Mesothelial cell of epicardium (in vitro differentiated cells): Measurements from ENCODE around the gene RNF149. TPM values are rescaled to one million over a fixed set of nuclear protein-coding genes. Genes with fewer than 3 reads are reported as not detected.
"Not testable (repeated sequence)": the region's sequence is repeated elsewhere in the genome, so short reads cannot be mapped to it uniquely, and the experiment has no call there.

ENCODE experiments used
- DNase-seq, 2 experiments: peaks; one replicate each; pipeline ENCODE4 v3.0.0; 2021; ENCODE audit warnings: low spot score in 2 of 2; ENCODE audit not compliant: unreplicated experiment in 2 of 2
- H3K27ac Mint-ChIP-seq: 2 replicates; pipeline ENCODE4 v1.8.0; 2021; ENCODE audit warnings: mixed read lengths
- H3K27me3 Mint-ChIP-seq: 2 replicates; pipeline ENCODE4 v1.8.0; 2021; ENCODE audit warnings: low read depth, mixed read lengths
- H3K36me3 Mint-ChIP-seq: 2 replicates; pipeline ENCODE4 v1.8.0; 2021; ENCODE audit warnings: mixed read lengths
- H3K4me1 Mint-ChIP-seq: 2 replicates; pipeline ENCODE4 v1.8.0; 2021; ENCODE audit warnings: mixed read lengths
- H3K4me3 Mint-ChIP-seq: 2 replicates; pipeline ENCODE4 v1.8.0; 2021; ENCODE audit warnings: mild to moderate bottlenecking, moderate library complexity, mixed read lengths
- H3K9me3 Mint-ChIP-seq: 2 replicates; pipeline ENCODE4 v1.8.0; 2021; ENCODE audit warnings: mixed read lengths
- CTCF ChIP-seq: fragments of 200-600 bp; sonication (generic); IDR thresholded peaks from one replicate; pipeline ENCODE4 v1.5.0; 2021; ENCODE audit warnings: antibody characterized with exemption; ENCODE audit not compliant: unreplicated experiment
- total RNA-seq: library from RNA; stranded (reverse); gene quantifications from 3 replicates; pipeline ENCODE4 v1.2.1, GENCODE V29; 2021

Gene RNF149
- total RNA-seq, 1 donor from 2014 or later, result 57.6 TPM

GRCh38 chr2:101253013-101253702 is 55.3 kb downstream of the RNF149 start:
- DNase-seq, result peak in 1 of 2 experiments; percentile 44
- Mint-ChIP-seq H3K36me3 (peaks cover 7% of the 10 kb centered on the region), H3K27ac (peak overlapping the region; percentile 97), H3K4me3 (peak overlapping the region; percentile 90), H3K9me3 (no peaks in the 10 kb centered on the region), H3K27me3 (no peaks in the 10 kb centered on the region), H3K4me1 (peaks cover 30% of the 10 kb centered on the region)
- no peak for TF ChIP-seq CTCF

- DNase-seq, result peak; percentile 99 to 100
- Mint-ChIP-seq H3K27ac (peak within 1 kb of the TSS; percentile 97), H3K4me3 (peak within 1 kb of the TSS; percentile 90), H3K27me3 (no peaks in the 10 kb centered on the region), H3K9me3 (no peaks in the 10 kb centered on the region), H3K4me1 (peaks cover 30% of the 10 kb centered on the region), H3K36me3 (peaks cover 2% of the 10 kb centered on the region)
- no peak for TF ChIP-seq CTCF
Observed at GRCh38 chr2:101252408-101253012, 56.0 kb downstream of the RNF149 start, which contains the start of gene CNOT11. Gene CNOT11 (plus strand): TSS chr2:101252886. CDS start chr2:101252965, 79 bp downstream.

GRCh38 chr2:101251844-101252407 is 56.6 kb downstream of the RNF149 start:
- TF ChIP-seq CTCF, result peak; percentile 47
- Mint-ChIP-seq H3K27me3 (no peaks in the 10 kb centered on the region), H3K36me3 (no peaks in the 10 kb centered on the region), H3K27ac (peak overlapping the region; percentile 97), H3K9me3 (no peaks in the 10 kb centered on the region), H3K4me1 (peaks cover 30% of the 10 kb centered on the region), H3K4me3 (peak overlapping the region; percentile 90)
- peak; percentile 39 to 40 for DNase-seq

GRCh38 chr2:101251246-101251781 is 57.2 kb downstream of the RNF149 start:
- peak overlapping the region; percentile 2 for H3K4me3 Mint-ChIP-seq
- not testable (repeated sequence) for H3K36me3 Mint-ChIP-seq, H3K9me3 Mint-ChIP-seq, DNase-seq, H3K27ac Mint-ChIP-seq, H3K27me3 Mint-ChIP-seq
- peaks cover 29% of the 10 kb centered on the region for H3K4me1 Mint-ChIP-seq

- no peaks in the 10 kb centered on the region for H3K36me3 Mint-ChIP-seq
- DNase-seq, result no peak
- H3K27ac Mint-ChIP-seq, result no peak overlapping the region
- no peak for TF ChIP-seq CTCF
- no peaks in the 10 kb centered on the region for H3K27me3 Mint-ChIP-seq
- no peak overlapping the region for H3K4me3 Mint-ChIP-seq
- no peaks in the 10 kb centered on the region for H3K9me3 Mint-ChIP-seq
- H3K4me1 Mint-ChIP-seq, result peaks cover 21% of the 10 kb centered on the region
Observed at GRCh38 chr2:101249826-101250225, 58.7 kb downstream of the RNF149 start.

- not testable (repeated sequence) for H3K27ac Mint-ChIP-seq, H3K27me3 Mint-ChIP-seq, H3K36me3 Mint-ChIP-seq, H3K4me3 Mint-ChIP-seq, DNase-seq, H3K9me3 Mint-ChIP-seq
- peaks cover 11% of the 10 kb centered on the region for H3K4me1 Mint-ChIP-seq
Observed at GRCh38 chr2:101248756-101249155, 59.7 kb downstream of the RNF149 start.

- DNase-seq, H3K9me3 Mint-ChIP-seq, H3K4me3 Mint-ChIP-seq, H3K27me3 Mint-ChIP-seq, H3K27ac Mint-ChIP-seq, H3K36me3 Mint-ChIP-seq, H3K4me1 Mint-ChIP-seq: not testable (repeated sequence)
Observed at GRCh38 chr2:101245468-101245867, 63.0 kb downstream of the RNF149 start.

- not testable (repeated sequence) for H3K36me3 Mint-ChIP-seq, H3K9me3 Mint-ChIP-seq, DNase-seq, H3K4me1 Mint-ChIP-seq, H3K27me3 Mint-ChIP-seq, H3K4me3 Mint-ChIP-seq, H3K27ac Mint-ChIP-seq
Observed at GRCh38 chr2:101244899-101245298, 63.6 kb downstream of the RNF149 start.

- not testable (repeated sequence) for H3K4me3 Mint-ChIP-seq, H3K36me3 Mint-ChIP-seq, H3K27me3 Mint-ChIP-seq, H3K27ac Mint-ChIP-seq, H3K4me1 Mint-ChIP-seq, H3K9me3 Mint-ChIP-seq, DNase-seq
Observed at GRCh38 chr2:101244373-101244772, 64.1 kb downstream of the RNF149 start.
